Measurements from ENCODE around the gene GJD2. TPM values are rescaled to one million over a fixed set of nuclear protein-coding genes. Genes with fewer than 3 reads are reported as not detected.

GJD2 gene
- polyA plus RNA-seq, 1 of the 3 experiments (the other 2 are of a cell fraction) = not detected

DNA sequence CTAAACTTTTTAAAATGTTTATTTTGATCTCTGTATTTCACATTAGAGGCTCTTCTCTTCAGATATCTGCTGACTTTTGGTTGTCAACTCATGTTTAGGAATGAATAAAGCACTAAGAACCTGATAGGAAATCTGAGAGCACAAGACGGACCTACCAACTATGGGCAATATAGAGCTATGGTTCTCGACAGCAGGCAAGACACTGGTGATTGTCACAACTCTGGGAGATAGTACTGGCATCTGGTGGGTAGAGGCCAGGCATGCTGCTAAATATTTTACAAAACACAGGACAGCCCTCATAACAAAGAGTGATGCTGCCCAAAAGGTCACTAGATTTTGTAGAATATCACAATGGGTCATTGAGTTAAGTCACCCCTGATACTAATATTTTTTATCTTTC is 17.5 kb upstream of the GJD2 start (continued):
- TF ChIP-seq, protein P1, sequence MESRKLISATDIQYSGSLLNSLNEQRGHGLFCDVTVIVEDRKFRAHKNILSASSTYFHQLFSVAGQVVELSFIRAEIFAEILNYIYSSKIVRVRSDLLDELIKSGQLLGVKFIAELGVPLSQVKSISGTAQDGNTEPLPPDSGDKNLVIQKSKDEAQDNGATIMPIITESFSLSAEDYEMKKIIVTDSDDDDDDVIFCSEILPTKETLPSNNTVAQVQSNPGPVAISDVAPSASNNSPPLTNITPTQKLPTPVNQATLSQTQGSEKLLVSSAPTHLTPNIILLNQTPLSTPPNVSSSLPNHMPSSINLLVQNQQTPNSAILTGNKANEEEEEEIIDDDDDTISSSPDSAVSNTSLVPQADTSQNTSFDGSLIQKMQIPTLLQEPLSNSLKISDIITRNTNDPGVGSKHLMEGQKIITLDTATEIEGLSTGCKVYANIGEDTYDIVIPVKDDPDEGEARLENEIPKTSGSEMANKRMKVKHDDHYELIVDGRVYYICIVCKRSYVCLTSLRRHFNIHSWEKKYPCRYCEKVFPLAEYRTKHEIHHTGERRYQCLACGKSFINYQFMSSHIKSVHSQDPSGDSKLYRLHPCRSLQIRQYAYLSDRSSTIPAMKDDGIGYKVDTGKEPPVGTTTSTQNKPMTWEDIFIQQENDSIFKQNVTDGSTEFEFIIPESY (IDR thresholded peaks at IDR 0.05; ENCODE audit: borderline replicate concordance, low read depth) = no peak

DNA sequence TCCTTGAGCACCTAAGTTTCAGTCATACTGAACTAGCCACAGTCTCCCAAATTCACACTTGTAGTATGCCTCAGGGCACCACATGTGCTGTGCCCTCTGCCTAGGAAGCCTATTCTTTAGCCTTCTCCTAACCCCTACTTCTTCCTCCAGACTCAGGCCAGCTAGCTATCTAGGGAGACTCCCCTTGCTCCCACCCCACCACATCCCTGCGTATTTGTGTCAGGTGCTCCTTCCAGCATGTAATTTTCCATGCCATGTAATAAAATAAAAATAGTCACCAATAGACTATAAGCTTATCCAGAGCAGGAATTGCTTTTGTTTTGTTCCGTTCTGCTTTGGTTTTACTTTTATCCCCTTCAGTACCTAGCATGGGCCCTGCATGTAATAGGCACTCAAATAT is 14.9 kb upstream of the GJD2 start:
- no peak for DNase-seq
- CTCF ChIA-PET = interaction anchor here (1.0 kb wide), 1 partner anchor 58 kb away, joined by 4 read pairs; no protein-coding TSS in a partner anchor
- POLR2A ChIA-PET = no interaction called here
- no peaks in the 10 kb centered on the region; a peak in 2 of 4 replicates for H3K4me1 ChIP-seq (ENCODE audit: control insufficient read depth in 1 of 2, insufficient read depth in 2 of 2, low read depth in 1 of 2, low read length in 1 of 2)
- no peak for TF ChIP-seq EP300 (IDR thresholded peaks at IDR 0.05; ENCODE audit: borderline replicate concordance in 1 of 2, low read depth in 1 of 2, low read length in 1 of 2)
- no peak for TF ChIP-seq TEAD4 (IDR thresholded peaks at IDR 0.05; ENCODE audit: borderline replicate concordance, insufficient read depth)
- no peak for TF ChIP-seq FOSL2 (IDR thresholded peaks at IDR 0.05; ENCODE audit: borderline replicate concordance, low read depth)
- H4K20me1 ChIP-seq (ENCODE audit: insufficient read depth) = no peaks in the 10 kb centered on the region
- WGBS (ENCODE audit: low lambda C conversion rate) = 59% methylated on average over 2 of the region's 2 CpGs
- no peaks in the 10 kb centered on the region for H3K27me3 ChIP-seq (ENCODE audit: insufficient read depth)
- H3K4me3 ChIP-seq (ENCODE audit: low read depth in 2 of 2, low read length in 1 of 2) = no peak overlapping the region
- no peak overlapping the region for H3K9ac ChIP-seq
- H2AFZ ChIP-seq (ENCODE audit: low read depth) = no peak overlapping the region
- no peaks in the 10 kb centered on the region for H3F3A ChIP-seq (replicated peaks; ENCODE audit: insufficient read depth)
- H3K36me3 ChIP-seq (replicated peaks in 1 of 2; ENCODE audit: control insufficient read depth in 1 of 2, insufficient read depth in 2 of 2, low read length in 1 of 2) = no peaks in the 10 kb centered on the region
- no peaks in the 10 kb centered on the region for H3K9me2 ChIP-seq
- no peak overlapping the region for H3K27ac ChIP-seq (ENCODE audit: low read depth in 2 of 2, low read length in 1 of 2)
- H3K9me3 ChIP-seq = no peaks in the 10 kb centered on the region
- no peak overlapping the region for H3K4me2 ChIP-seq
- H3K79me2 ChIP-seq (ENCODE audit: insufficient read depth) = no peaks in the 10 kb centered on the region

DNA sequence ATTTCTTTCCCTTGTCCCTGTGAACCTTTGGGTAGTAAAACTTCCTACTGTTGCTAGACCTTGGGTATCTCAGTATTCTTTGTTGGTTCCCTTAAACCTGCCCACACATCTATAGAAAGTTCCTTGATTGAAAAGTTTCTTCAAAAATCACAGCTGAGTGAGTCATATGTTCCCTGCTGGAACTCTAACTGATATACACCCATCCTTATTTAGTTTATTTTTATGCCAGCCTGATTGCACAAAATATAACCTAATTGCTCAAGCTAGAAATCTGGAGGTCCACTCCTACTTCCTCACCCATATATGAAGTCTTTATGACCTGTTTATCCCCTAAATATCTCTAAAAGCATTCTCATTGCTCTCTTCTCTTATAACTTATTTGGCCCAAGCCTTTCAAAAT is 13.7 kb upstream of the GJD2 start:
- H3K79me2 ChIP-seq (ENCODE audit: insufficient read depth) = no peaks in the 10 kb centered on the region
- POLR2A ChIA-PET = no interaction called here
- H3F3A ChIP-seq (replicated peaks; ENCODE audit: insufficient read depth) = no peaks in the 10 kb centered on the region
- no peaks in the 10 kb centered on the region for H3K36me3 ChIP-seq (replicated peaks in 1 of 2; ENCODE audit: control insufficient read depth in 1 of 2, insufficient read depth in 2 of 2, low read length in 1 of 2)
- no peak overlapping the region for H3K27ac ChIP-seq (ENCODE audit: low read depth in 2 of 2, low read length in 1 of 2)
- DNase-seq = no peak
- no peak overlapping the region for H3K4me2 ChIP-seq
- H3K9ac ChIP-seq = no peak overlapping the region
- no peaks in the 10 kb centered on the region for H3K9me3 ChIP-seq
- H3K9me2 ChIP-seq = no peaks in the 10 kb centered on the region
- H3K27me3 ChIP-seq (ENCODE audit: insufficient read depth) = no peaks in the 10 kb centered on the region
- no peaks in the 10 kb centered on the region for H4K20me1 ChIP-seq (ENCODE audit: insufficient read depth)
- CTCF ChIA-PET = no interaction called here
- no peak for TF ChIP-seq EP300 (IDR thresholded peaks at IDR 0.05; ENCODE audit: borderline replicate concordance in 1 of 2, low read depth in 1 of 2, low read length in 1 of 2)
- TF ChIP-seq EZH2phosphoT487 (IDR thresholded peaks at IDR 0.05; ENCODE audit: borderline replicate concordance, low read depth) = no peak
- TF ChIP-seq, protein P2, sequence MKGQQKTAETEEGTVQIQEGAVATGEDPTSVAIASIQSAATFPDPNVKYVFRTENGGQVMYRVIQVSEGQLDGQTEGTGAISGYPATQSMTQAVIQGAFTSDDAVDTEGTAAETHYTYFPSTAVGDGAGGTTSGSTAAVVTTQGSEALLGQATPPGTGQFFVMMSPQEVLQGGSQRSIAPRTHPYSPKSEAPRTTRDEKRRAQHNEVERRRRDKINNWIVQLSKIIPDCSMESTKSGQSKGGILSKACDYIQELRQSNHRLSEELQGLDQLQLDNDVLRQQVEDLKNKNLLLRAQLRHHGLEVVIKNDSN (IDR thresholded peaks at IDR 0.05; ENCODE audit: borderline replicate concordance, low read depth) = no peak
- no peak for TF ChIP-seq NFIC (IDR thresholded peaks at IDR 0.05; ENCODE audit: borderline replicate concordance)
- no peak for TF ChIP-seq ELF1 (IDR thresholded peaks at IDR 0.05)
- TF ChIP-seq TCF12 (IDR thresholded peaks at IDR 0.05) = no peak
- TF ChIP-seq RCOR1 (IDR thresholded peaks at IDR 0.05; ENCODE audit: low read length) = no peak
- TF ChIP-seq GATA2 (CRISPR knock-in tag; IDR thresholded peaks at IDR 0.05) = no peak
- TF ChIP-seq, protein P3, sequence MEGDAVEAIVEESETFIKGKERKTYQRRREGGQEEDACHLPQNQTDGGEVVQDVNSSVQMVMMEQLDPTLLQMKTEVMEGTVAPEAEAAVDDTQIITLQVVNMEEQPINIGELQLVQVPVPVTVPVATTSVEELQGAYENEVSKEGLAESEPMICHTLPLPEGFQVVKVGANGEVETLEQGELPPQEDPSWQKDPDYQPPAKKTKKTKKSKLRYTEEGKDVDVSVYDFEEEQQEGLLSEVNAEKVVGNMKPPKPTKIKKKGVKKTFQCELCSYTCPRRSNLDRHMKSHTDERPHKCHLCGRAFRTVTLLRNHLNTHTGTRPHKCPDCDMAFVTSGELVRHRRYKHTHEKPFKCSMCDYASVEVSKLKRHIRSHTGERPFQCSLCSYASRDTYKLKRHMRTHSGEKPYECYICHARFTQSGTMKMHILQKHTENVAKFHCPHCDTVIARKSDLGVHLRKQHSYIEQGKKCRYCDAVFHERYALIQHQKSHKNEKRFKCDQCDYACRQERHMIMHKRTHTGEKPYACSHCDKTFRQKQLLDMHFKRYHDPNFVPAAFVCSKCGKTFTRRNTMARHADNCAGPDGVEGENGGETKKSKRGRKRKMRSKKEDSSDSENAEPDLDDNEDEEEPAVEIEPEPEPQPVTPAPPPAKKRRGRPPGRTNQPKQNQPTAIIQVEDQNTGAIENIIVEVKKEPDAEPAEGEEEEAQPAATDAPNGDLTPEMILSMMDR (IDR thresholded peaks at IDR 0.05) = no peak
- TF ChIP-seq FOSL2 (IDR thresholded peaks at IDR 0.05; ENCODE audit: borderline replicate concordance, low read depth) = no peak
- TF ChIP-seq RFX5 (IDR thresholded peaks at IDR 0.05; ENCODE audit: low read length) = no peak
- TF ChIP-seq, protein P4, sequence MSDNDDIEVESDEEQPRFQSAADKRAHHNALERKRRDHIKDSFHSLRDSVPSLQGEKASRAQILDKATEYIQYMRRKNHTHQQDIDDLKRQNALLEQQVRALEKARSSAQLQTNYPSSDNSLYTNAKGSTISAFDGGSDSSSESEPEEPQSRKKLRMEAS (IDR thresholded peaks at IDR 0.05; ENCODE audit: low read depth) = no peak
- TF ChIP-seq RXRA (IDR thresholded peaks at IDR 0.05; ENCODE audit: borderline replicate concordance, low read depth) = no peak
- TF ChIP-seq, protein P5, sequence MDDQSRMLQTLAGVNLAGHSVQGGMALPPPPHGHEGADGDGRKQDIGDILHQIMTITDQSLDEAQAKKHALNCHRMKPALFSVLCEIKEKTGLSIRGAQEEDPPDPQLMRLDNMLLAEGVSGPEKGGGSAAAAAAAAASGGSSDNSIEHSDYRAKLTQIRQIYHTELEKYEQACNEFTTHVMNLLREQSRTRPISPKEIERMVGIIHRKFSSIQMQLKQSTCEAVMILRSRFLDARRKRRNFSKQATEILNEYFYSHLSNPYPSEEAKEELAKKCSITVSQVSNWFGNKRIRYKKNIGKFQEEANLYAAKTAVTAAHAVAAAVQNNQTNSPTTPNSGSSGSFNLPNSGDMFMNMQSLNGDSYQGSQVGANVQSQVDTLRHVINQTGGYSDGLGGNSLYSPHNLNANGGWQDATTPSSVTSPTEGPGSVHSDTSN (IDR thresholded peaks at IDR 0.05) = no peak
- TF ChIP-seq, protein P1 (IDR thresholded peaks at IDR 0.05; ENCODE audit: borderline replicate concordance, low read depth) = no peak
- TF ChIP-seq FOXJ3 (CRISPR knock-in tag; IDR thresholded peaks at IDR 0.05) = no peak
- no peak for TF ChIP-seq RAD21 (IDR thresholded peaks at IDR 0.05; ENCODE audit: low read length)
- no peak overlapping the region for H2AFZ ChIP-seq (ENCODE audit: low read depth)
- H3K4me1 ChIP-seq (ENCODE audit: control insufficient read depth in 1 of 2, insufficient read depth in 2 of 2, low read depth in 1 of 2, low read length in 1 of 2) = no peaks in the 10 kb centered on the region; a peak in 2 of 4 replicates
- no peak overlapping the region for H3K4me3 ChIP-seq (ENCODE audit: low read depth in 2 of 2, low read length in 1 of 2)
